GM19467 (cell line): Measurements from ENCODE around the gene DUSP22.
"Not testable (repeated sequence)": the region's sequence is repeated elsewhere in the genome, so short reads cannot be mapped to it uniquely, and the experiment has no call there.

ENCODE experiments used
- ATAC-seq: cut with Tn5 transposase; IDR thresholded peaks from one replicate; pipeline ENCODE4 v1.9.1; 2021; ENCODE audit warnings: mild to moderate bottlenecking, moderate library complexity; ENCODE audit not compliant: unreplicated experiment

Gene DUSP22, protein sequence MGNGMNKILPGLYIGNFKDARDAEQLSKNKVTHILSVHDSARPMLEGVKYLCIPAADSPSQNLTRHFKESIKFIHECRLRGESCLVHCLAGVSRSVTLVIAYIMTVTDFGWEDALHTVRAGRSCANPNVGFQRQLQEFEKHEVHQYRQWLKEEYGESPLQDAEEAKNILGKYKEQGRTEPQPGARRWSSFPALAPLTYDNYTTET

GRCh38 chr6:291697-292505, at the start of gene DUSP22:
Gene DUSP22 (plus strand): TSS chr6:292487. CDS start chr6:292540, 53 bp downstream.
- ATAC-seq, result peak; percentile 38

DNA sequence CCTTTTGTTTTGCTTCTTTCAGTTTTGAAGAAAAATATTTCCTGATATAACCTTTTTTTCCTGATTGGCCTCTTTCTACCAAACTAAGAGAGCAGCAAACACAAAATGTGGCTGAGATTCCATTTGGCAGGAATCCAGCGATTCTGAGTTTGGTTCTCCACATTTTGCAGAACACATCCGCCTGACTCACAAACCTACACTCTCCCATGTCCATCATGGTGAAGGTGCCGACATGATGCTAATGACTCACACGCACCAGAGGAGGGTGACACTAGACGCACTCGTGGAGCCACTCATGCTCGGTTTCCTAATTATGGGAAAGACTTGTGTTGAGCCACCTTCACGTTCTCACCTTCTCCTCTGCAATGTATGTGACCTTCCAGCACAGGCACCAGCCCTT, 45.9 kb upstream of the DUSP22 start:
- ATAC-seq, result no peak

DNA sequence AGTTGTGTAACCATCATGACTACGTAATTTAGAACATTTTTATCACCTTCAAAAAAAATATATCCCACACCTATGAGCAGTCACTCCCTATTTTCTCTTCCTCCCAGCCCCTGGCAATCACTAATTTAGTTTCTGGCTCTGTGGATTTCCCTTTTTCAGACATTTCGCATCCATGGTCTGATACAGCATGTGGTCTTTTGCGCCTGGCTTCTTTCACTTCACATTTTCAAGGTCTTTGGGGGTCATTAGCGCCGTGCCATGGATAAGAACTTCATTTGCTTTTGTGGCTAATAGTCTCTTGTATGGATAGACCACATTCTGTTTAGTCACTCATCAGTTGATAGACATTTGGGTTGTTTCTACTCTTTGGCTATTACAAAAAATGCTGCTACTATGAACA, 44.9 kb upstream of the DUSP22 start:
- ATAC-seq, result no peak

- ATAC-seq, result not testable (repeated sequence)
Measured at GRCh38 chr6:248046-248445, 44.2 kb upstream of the DUSP22 start.

DNA sequence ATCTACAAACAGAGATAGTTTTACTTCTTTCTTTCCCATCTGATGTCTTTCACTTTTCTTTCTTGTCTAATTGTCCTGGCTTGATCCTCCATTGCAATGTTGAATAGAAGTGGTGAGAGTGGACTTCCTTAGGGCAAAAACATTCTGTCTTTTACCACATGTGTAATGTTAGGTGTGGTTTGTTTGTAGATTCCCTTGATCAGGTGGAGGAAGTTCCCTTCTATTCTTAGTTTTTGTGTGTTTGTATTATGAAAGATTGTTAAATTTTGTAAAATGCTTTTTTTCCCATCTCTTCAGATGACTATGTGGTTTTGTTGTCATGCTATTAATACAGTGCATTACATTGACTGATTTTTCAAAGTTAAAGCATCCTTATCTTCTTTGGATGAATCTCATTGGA, 41.6 kb upstream of the DUSP22 start:
- ATAC-seq, result no peak

GRCh38 chr6:251920-252319, 40.4 kb upstream of the DUSP22 start:
- ATAC-seq, result no peak

- no peak for ATAC-seq
Measured at GRCh38 chr6:252775-253535, 39.3 kb upstream of the DUSP22 start.

- ATAC-seq, result no peak
Measured at GRCh38 chr6:254016-254415, 38.3 kb upstream of the DUSP22 start.

DNA sequence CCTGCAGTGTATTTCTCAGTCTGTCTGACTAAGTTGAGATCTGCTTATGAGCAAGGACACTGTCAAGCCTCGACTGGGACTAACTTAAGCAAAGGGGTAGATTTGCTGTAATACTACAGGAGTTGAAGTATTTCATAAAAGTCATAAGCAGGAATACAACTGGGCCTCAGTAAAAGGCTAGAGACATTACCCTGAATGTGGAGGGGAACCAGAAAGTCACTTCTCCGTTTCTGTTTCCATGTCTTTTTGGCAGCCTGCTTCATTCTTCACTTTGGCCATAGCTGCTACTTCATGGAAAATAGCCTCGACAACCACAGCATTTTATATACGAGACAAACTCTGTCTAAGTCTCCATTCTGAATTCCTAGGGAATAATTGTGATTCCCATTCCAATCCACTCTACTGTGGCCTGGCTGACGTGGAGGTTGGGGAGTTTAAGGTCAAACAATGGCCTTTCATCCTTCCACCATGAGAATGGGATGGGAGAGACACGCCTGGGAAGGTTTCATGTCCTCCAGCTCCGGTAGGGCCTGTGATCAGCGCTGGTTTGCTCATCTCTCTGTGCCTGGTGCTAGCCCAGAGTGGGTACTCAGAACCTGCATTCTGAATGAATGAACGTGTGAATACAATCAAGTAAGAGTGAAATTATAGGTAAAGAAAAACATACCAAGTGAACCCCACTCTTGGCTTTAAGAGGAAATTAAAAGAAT, 37.1 kb upstream of the DUSP22 start:
- no peak for ATAC-seq

GRCh38 chr6:255751-256083, 36.6 kb upstream of the DUSP22 start:
- no peak for ATAC-seq

DNA sequence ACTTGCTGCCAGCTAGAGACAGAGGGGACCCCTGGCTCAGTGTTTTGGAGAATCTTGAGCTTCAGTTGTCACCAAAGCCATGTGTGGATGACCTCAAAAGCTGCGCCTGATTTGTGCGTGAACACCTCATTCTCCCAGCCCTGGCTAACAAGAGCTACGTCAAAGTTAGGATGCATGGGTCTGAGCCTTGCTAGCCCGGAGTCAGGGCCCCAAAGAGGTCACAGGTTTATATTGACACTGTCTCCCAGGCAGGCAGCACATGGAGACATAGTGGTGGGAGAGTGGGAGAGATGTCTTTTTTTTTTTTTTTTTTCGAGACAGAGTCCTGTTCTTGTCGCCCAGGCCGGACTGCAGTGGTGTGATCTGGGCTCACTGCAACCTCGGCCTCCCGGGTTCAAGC, 36.1 kb upstream of the DUSP22 start:
- ATAC-seq, result no peak

DNA sequence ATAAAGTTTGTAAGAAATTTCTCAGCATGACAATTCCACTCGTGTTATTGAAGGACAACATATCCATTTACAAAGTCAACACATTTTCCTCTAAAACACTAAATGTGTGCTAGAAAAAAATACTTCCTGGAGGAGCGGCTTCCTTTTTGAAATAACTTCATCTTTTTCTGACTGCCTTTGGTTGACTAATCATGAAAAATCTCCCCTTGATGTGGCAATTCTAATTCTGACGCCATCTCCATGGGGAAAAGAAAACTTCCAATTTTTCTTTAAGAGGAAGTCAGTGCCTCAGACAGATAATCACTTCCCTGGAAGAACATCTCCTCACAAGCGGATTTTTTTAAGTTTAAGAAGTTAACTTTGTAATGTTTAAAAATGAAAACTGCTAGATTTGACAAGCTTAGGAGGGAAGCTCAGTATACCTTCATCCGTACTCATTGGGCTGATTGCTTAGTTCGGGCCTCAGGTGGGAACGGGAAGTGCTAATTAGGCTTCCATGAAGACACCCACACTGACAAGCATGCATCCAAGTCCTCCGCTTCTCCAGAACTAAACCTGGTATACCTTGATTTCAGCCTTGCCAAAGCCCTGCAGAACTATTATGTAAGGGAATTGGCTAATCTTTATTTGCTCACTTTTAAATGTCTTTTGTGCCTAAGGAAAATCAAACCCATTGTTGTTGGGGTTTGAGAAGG, 35.1 kb upstream of the DUSP22 start:
- no peak for ATAC-seq

GRCh38 chr6:257774-258173, 34.5 kb upstream of the DUSP22 start:
- ATAC-seq, result no peak

GRCh38 chr6:259316-259715, 33.0 kb upstream of the DUSP22 start:
- ATAC-seq, result no peak

GRCh38 chr6:259901-260508, 32.3 kb upstream of the DUSP22 start:
- ATAC-seq, result peak; percentile 75

- ATAC-seq, result no peak
Measured at GRCh38 chr6:264626-265025, 27.7 kb upstream of the DUSP22 start.

GRCh38 chr6:268394-268935, 23.8 kb upstream of the DUSP22 start:
- ATAC-seq, result no peak

- no peak for ATAC-seq
Measured at GRCh38 chr6:273551-274058, 18.7 kb upstream of the DUSP22 start.

DNA sequence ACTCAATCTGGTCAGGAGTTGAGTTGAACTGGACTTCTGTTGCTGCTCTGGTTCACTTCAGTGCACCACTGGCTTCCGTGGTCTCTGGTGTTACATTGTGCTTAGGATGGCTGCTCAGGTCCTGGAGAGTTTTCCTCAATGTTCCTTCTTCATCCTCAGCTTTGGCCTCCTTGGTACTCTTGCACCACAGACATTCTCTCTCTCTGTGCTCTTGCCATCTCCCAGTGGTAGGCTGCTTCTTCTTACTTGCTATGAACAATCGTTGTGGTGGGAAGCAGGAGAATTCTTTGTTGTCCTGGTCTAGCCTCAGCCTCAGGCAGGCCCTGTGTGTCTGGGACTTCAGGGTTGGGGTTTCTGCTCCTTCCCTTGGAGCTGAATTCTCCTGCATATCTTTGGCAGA, 14.5 kb upstream of the DUSP22 start:
- ATAC-seq, result no peak

DNA sequence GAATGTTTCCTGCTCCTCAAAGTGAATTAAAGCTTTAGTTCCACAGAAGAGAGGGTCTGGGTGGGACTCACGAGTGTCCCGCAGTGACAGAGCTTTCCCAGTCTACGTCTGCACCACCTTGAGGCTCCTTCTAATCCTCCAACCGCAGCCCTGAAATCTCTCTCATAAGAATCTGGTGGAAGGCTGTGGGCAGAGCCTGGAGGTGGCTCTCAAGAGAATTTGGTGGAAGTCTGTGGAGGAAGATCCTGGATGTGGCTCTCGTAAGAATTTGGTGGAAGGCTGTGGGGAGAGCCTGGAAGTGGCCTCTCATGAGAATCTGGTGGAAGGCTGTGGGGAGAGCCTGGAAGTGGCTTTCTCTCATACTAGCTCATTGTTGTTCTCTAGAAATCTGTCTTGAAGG, 13.8 kb upstream of the DUSP22 start:
- ATAC-seq, result no peak
